ENCODE data around the gene TNNC2. TPM values are rescaled to one million over a fixed set of nuclear protein-coding genes. Genes with fewer than 3 reads are reported as not detected.

The TNNC2 gene
- total and polyA plus RNA-seq, 5 experiments from 2014 or later, result 0.53 to 0.58 TPM; not detected in 3

DNA sequence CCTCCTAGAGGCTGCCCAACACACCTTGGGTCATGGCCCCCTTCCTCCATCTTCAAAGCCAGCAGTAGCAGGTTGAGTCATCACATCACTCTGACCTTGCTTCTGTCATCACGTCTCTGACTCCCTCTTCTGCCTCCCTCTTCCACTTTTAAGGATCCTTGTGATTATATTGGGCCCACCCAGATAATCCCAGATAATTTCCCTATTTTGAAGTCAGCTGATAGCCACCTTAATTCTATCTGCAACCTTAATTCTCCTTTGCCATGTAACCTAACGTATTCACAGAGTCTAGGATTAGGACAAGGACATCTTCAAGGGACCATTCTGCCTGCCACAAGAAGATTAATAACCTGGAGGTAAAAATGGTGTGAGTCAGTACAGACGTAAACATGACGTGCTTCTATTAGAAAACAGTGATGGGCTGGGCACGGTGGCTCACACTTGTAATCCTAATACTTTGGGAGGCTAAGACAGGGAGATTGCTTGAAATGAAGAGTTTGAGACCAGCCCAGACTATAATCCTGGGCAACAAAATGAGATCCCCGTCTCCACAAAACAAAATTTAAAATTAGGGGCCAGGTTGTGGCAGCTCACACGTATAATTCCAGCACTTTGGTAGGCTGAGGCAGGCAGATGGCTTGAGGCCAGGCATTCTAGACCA lies 33.6 kb upstream of the TNNC2 start:
- peak overlapping the region in 3 of 10 donors; percentile 8 to 45 (median 32) for H3K4me3 Mint-ChIP-seq
- POLR2A ChIA-PET, result interaction anchor here (0.7 to 1.3 kb wide), 2 partner anchors 36 to 75 kb away, joined by 4 to 8 read pairs; partner anchors contain the start of gene PCIF1
- H3K27me3 Mint-ChIP-seq, result no peaks in the 10 kb centered on the region
- H3K36me3 Mint-ChIP-seq, result peaks cover 0 to 9% (median 0%) of the 10 kb centered on the region in 3 donors
- peaks cover 21 to 41% (median 40%) of the 10 kb centered on the region in 4 donors for H3K4me1 Mint-ChIP-seq
- DNase-seq (no peak), ATAC-seq (no peak)
- H3K9me3 Mint-ChIP-seq, result no peaks in the 10 kb centered on the region
- no peak overlapping the region for H3K27ac Mint-ChIP-seq

DNA sequence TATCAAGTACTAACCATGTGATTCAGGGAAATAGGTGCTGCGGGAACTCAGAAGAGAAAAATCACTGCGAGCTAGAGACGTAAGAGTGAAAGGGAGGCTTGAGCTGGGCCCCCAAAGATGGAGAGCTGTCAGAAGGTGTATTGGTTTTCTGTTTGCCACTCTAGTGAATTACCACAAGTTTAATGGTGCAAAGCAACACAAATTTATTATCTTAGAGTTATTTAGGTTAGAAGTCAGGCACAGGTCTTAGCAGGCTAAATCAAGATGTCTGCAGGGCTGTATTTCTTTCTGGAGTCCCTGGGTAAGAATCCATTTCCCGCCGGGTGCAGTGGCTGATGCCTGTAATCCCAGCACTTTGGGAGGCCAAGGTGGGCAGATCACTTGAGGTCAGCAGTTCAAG lies 32.8 kb upstream of the TNNC2 start:
- H3K36me3 Mint-ChIP-seq, result peaks cover 0 to 9% (median 0%) of the 10 kb centered on the region in 3 donors
- H3K4me3 Mint-ChIP-seq, result no peak overlapping the region
- ATAC-seq, result no peak
- H3K27me3 Mint-ChIP-seq, result no peaks in the 10 kb centered on the region
- peaks cover 21 to 48% (median 45%) of the 10 kb centered on the region in 4 donors for H3K4me1 Mint-ChIP-seq
- no peak for DNase-seq
- H3K27ac Mint-ChIP-seq, result peak overlapping the region in 1 of 10 donors; percentile 59
- H3K9me3 Mint-ChIP-seq, result no peaks in the 10 kb centered on the region
- POLR2A ChIA-PET, result no interaction called here

DNA sequence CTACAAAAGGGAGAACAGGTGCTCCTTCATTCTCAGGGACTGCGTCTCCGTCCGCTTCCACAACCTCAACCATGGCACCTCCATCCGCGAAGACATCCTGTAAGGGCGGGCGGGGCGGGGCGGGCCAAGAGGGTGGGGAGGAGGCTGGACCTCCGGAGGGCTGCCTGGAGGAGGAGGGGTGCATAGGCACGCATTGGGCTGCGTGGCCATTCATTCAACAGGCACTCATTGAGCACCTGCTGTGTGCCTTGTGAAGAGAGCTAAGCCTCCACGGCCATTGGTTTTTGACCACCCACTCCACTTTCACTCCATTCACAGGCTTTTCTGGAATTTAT lies 30.7 kb upstream of the TNNC2 start:
- H3K4me1 Mint-ChIP-seq, result peaks cover 21 to 62% (median 58%) of the 10 kb centered on the region in 4 donors
- DNase-seq (peak in 2 of 10 donors; percentile 7), ATAC-seq (peak in 1 of 2 donors; percentile 14)
- H3K27ac Mint-ChIP-seq, result peak overlapping the region; percentile 96 to 99 (median 98)
- POLR2A ChIA-PET, result interaction anchor here (0.7 to 5.4 kb wide), 8 partner anchors 18 to 113 kb away, joined by 3 to 71 read pairs (median 20); partner anchors contain the start of genes CTSA, NEURL2, PCIF1 and SNX21
- H3K36me3 Mint-ChIP-seq, result peaks cover 0 to 24% (median 4%) of the 10 kb centered on the region in 3 donors
- no peaks in the 10 kb centered on the region for H3K27me3 Mint-ChIP-seq
- H3K4me3 Mint-ChIP-seq, result peak overlapping the region; percentile 94 to 97 (median 96)
- no peaks in the 10 kb centered on the region for H3K9me3 Mint-ChIP-seq

DNA sequence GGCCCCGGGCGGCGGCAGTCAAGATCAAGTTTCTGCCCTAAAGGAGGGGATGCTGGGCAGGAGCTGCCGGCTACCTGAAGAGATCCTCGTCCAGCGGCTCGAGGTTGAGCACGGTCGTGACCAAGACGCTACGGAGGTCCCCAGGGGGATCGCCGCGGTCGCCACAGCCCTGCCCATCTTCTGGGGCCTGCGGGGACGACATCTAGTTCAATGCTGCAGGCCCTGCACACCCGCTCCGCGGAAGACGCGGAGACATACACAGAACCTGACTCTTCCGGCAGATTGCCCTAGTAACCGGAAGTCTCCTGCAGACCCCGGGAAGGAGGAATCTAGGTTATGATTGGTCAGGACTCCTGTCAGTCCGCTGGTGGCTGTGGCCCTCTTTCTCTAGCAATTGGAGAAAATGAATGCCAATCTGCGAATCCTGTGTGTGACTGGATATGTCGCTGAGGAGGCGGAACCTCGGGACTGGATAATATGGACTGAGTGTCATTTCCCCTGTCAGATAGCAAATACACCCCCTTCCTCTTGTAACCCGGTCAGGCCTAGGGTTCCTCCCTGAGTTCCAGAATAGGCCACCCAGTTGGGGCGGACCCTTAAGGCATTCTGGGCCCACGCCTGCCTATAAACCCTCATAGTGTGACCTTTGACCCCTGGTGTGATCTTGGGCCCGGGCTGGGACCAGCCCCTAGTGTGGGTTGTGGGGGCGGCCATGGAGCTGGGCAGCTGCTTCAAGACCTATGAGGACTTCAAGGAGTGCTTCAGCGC lies 30.2 kb upstream of the TNNC2 start, which contains the start of the genes ACOT8 and ZSWIM3:
Gene ACOT8, minus strand, starts transcription at position 279 of the 768 bp plus-strand sequence. Its CDS starts 77 bp downstream, at position 202.
Gene ZSWIM3, plus strand, starts transcription at position 501 of the 768 bp plus-strand sequence. Its CDS starts 212 bp downstream, at position 713.
- H3K4me3 Mint-ChIP-seq, result peak within 1 kb of the TSS; percentile 94 to 97 (median 96)
- H3K36me3 Mint-ChIP-seq, result peaks cover 0 to 27% (median 6%) of the 10 kb centered on the region in 3 donors
- peak; percentile 97 for ATAC-seq
- peak within 1 kb of the TSS; percentile 96 to 99 (median 98) for H3K27ac Mint-ChIP-seq
- POLR2A ChIA-PET, result interaction anchor here (0.7 to 5.4 kb wide), 11 partner anchors 17 to 114 kb away, joined by 3 to 71 read pairs (median 7); partner anchors contain the start of genes CTSA, NEURL2, PCIF1 and SNX21
- H3K9me3 Mint-ChIP-seq, result no peaks in the 10 kb centered on the region
- H3K27me3 Mint-ChIP-seq, result no peaks in the 10 kb centered on the region
- peaks cover 21 to 62% (median 58%) of the 10 kb centered on the region in 4 donors for H3K4me1 Mint-ChIP-seq
- peak; percentile 68 to 99 (median 96) for DNase-seq

DNA sequence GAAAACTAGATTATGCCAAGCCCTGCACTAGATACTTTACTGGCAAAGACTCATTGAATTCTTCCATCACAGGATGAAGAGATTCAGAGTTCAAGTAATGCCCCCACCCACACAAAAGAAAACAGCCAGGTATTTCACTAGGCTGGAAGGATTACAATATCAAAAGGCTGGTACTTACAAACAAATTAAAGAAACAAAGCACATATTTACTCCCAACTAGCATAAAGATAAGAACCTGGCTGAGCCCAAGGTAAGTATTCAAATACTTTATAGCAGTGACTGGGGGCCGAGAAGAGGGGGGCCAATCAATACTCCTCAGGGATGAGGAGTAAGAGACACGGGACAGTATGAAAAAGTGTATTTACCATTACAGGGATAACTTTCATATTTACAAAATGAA lies 26.4 kb upstream of the TNNC2 start:
- Mint-ChIP-seq H3K27me3 (no peaks in the 10 kb centered on the region), H3K27ac (no peak overlapping the region), H3K4me1 (peaks cover 11 to 50% (median 45%) of the 10 kb centered on the region in 4 donors), H3K4me3 (peak overlapping the region in 1 of 10 donors; percentile 74), H3K36me3 (peaks cover 0 to 50% (median 19%) of the 10 kb centered on the region in 3 donors), H3K9me3 (no peaks in the 10 kb centered on the region)
- POLR2A ChIA-PET, result no interaction called here
- DNase-seq, result no peak
- no peak for ATAC-seq

DNA sequence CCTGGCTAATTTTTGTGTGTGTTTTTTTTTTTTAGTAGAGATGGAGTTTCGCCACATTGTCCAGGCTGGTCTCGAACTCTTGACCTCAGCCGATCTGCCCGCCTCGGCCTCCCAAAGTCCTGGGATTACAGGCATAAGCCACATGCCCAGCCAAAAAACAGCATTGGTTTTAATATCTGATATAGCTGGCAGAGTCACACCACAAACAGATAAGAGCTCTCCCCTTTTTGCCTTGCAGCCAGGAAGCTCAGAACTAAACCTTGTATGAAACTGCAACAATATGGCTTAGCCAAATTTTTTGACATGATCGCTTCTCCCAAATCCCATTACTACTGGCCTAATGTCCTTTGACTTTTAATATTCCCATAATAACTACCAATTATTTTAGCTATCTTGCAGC lies 25.2 kb upstream of the TNNC2 start:
- no peaks in the 10 kb centered on the region for H3K9me3 Mint-ChIP-seq
- POLR2A ChIA-PET, result interaction anchor here (0.7 kb wide), 1 partner anchor 13 kb away, joined by 4 read pairs; no protein-coding TSS in a partner anchor
- peaks cover 8 to 40% (median 34%) of the 10 kb centered on the region in 4 donors for H3K4me1 Mint-ChIP-seq
- peak overlapping the region in 1 of 10 donors; percentile 29 for H3K4me3 Mint-ChIP-seq
- H3K27me3 Mint-ChIP-seq, result no peaks in the 10 kb centered on the region
- peaks cover 0 to 58% (median 21%) of the 10 kb centered on the region in 3 donors for H3K36me3 Mint-ChIP-seq
- ATAC-seq (no peak), DNase-seq (no peak)
- H3K27ac Mint-ChIP-seq, result peak overlapping the region in 2 of 10 donors; percentile 21 to 72

DNA sequence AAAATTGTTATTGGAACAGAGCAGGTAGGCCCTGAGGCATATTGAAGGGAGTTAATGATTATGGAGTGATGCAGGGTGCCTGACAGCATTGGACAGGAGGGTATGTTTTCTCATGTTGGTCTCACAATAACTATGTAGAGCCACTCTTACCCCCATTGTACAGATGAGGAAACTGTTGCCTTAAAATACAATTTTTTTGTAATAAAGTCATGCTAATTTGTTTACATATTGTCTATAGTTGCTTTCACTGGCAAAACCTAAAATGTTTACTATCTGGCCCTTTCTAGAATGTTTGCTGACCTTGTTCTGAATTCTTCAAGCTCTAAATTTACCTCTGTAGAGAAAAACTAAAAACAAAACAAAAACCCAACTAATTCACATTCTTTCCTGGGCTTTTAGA lies 24.4 kb upstream of the TNNC2 start:
- H3K27me3 Mint-ChIP-seq, result no peaks in the 10 kb centered on the region
- no peaks in the 10 kb centered on the region for H3K9me3 Mint-ChIP-seq
- peak overlapping the region in 1 of 10 donors; percentile 20 for H3K4me3 Mint-ChIP-seq
- H3K27ac Mint-ChIP-seq, result no peak overlapping the region
- ATAC-seq, result no peak
- DNase-seq, result no peak
- peaks cover 6 to 36% (median 28%) of the 10 kb centered on the region in 4 donors for H3K4me1 Mint-ChIP-seq
- H3K36me3 Mint-ChIP-seq, result peaks cover 0 to 63% (median 22%) of the 10 kb centered on the region in 3 donors
- POLR2A ChIA-PET, result interaction anchor here (0.7 kb wide), 1 partner anchor 13 kb away, joined by 4 read pairs; no protein-coding TSS in a partner anchor

DNA sequence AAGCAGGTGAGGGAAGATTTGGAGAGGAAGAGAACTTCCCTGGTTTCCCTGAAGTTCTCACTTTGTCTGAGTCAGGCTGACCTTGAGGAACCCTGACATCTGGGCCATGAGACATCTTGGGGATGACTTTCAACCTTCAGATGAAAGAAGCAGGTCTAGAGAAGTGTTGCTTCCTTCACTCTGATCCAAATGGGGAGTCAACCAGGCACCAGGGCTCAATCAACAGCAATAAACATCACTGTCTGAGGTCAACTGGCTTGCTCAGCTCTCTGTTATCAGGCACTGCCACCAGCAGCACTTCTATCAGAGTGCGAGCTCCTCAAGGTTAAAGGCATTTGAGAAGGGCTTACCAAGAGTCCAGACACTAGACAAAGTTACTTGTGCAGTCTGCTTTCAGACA lies 23.8 kb upstream of the TNNC2 start:
- H3K27ac Mint-ChIP-seq, result no peak overlapping the region
- no peak for ATAC-seq
- peaks cover 6 to 30% (median 22%) of the 10 kb centered on the region in 4 donors for H3K4me1 Mint-ChIP-seq
- no peak for DNase-seq
- peak overlapping the region in 1 of 10 donors; percentile 15 for H3K4me3 Mint-ChIP-seq
- H3K36me3 Mint-ChIP-seq, result peaks cover 0 to 69% (median 23%) of the 10 kb centered on the region in 3 donors
- no peaks in the 10 kb centered on the region for H3K9me3 Mint-ChIP-seq
- POLR2A ChIA-PET, result interaction anchor here (0.6 kb wide), 1 partner anchor 39 kb away, joined by 3 read pairs; no protein-coding TSS in a partner anchor
- no peaks in the 10 kb centered on the region for H3K27me3 Mint-ChIP-seq

DNA sequence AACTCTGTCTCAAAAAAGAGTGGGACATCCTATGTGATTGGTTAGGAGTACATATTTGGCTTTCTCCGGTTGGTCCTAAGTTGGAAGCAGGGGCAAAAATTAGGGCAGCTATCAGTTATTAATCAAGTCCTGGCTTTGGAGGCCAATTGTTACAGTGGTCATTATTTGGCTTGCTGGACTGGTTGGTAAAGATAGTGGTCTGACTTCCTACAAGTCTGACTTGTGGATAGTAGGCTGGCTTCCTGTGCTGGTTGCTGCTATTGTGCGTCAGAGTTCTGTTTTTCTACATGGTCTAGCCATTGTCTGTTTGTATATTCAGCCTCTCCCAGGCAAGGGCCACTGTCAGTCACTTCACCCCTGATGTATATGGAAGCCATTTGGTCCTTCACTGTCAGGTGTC lies 23.1 kb upstream of the TNNC2 start:
- H3K4me1 Mint-ChIP-seq, result peaks cover 4 to 25% (median 19%) of the 10 kb centered on the region in 4 donors
- no peak for ATAC-seq
- H3K9me3 Mint-ChIP-seq, result no peaks in the 10 kb centered on the region
- no peak for DNase-seq
- POLR2A ChIA-PET, result no interaction called here
- peaks cover 0 to 76% (median 23%) of the 10 kb centered on the region in 3 donors for H3K36me3 Mint-ChIP-seq
- no peak overlapping the region for H3K27ac Mint-ChIP-seq
- H3K4me3 Mint-ChIP-seq, result no peak overlapping the region
- no peaks in the 10 kb centered on the region for H3K27me3 Mint-ChIP-seq

DNA sequence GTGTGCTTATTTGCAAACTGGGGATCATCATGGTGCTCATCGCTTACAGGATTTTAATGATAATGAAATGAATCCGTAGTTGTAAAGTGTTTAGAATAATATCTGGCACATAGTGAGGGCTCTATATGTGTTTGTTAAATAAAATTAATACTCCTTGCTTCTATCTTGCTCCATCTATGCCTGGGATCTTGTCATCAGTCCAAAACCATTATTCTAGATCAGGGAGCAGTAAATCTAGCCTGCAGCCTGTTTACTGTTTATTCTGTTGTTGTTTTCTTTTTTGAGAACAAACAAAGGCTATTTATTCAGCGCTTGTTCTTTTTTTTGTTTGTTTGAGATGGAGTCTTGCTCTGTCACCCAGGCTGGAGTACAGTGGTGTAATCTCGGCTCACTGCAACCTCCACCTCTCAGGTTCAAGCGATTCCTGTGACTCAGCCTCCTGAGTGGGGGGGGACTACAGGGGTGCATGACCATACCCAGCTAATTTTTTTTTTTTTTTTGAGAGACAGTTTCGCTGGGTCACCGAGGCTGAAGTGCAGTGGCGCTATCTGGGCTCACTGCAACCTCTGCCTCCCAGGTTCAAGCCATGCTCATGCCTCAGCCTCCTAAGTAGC lies 22.0 kb upstream of the TNNC2 start:
- Mint-ChIP-seq H3K27ac (peak overlapping the region in 3 of 10 donors; percentile 5 to 79 (median 37)), H3K4me3 (no peak overlapping the region), H3K9me3 (no peaks in the 10 kb centered on the region), H3K4me1 (peaks cover 1 to 14% (median 11%) of the 10 kb centered on the region in 4 donors), H3K36me3 (peaks cover 0 to 81% (median 23%) of the 10 kb centered on the region in 3 donors), H3K27me3 (no peaks in the 10 kb centered on the region)
- DNase-seq, result no peak
- POLR2A ChIA-PET, result interaction anchor here (0.9 kb wide), 1 partner anchor 15 kb away, joined by 4 read pairs; no protein-coding TSS in a partner anchor
- no peak for ATAC-seq

DNA sequence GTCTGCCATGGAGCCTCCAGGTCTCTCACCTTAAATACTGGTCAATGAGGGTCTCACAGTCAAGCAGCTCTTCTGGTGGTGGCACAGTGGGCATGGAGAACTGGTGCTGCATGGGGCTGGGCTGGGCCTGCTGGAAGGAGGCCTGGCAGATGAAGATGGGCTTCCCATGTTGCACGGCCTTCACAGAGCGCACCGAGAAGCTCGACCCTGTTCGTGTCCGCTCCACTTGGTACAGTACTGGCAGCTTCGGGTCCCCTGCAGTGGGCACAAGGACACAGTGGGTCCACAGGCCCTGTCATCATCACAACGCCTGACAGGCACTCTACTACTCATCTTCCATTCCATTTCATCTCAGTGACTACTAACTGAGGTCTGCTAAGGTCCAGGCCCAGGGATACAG lies 21.3 kb upstream of the TNNC2 start:
- peaks cover 1 to 12% (median 5%) of the 10 kb centered on the region in 4 donors for H3K4me1 Mint-ChIP-seq
- POLR2A ChIA-PET, result interaction anchor here (0.9 kb wide), 1 partner anchor 14 kb away, joined by 4 read pairs; no protein-coding TSS in a partner anchor
- no peaks in the 10 kb centered on the region for H3K27me3 Mint-ChIP-seq
- peak overlapping the region in 1 of 10 donors; percentile 79 for H3K27ac Mint-ChIP-seq
- H3K4me3 Mint-ChIP-seq, result no peak overlapping the region
- H3K36me3 Mint-ChIP-seq, result peaks cover 0 to 80% (median 21%) of the 10 kb centered on the region in 3 donors
- no peaks in the 10 kb centered on the region for H3K9me3 Mint-ChIP-seq
- ATAC-seq (no peak), DNase-seq (no peak)

DNA sequence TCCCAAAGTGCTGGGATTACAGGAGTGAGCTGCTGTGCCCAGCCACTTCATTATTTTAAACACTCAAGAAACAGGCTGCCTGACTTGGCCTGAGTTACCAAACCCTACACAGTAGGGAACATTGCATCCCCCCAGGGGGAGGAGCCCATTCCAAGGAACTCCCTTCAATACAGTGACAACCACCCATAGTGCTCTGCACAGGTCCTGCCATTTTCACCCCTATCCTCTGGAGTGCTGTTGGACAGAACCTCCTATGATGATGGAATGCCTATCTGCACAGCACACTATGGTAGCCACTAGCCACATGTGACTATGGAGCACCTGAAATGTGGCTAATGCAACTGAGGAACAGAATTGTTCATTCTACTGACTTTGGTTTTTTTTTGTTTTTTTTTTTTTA lies 18.3 kb upstream of the TNNC2 start:
- POLR2A ChIA-PET, result interaction anchor here (0.7 kb wide), 1 partner anchor 9 kb away, joined by 3 read pairs; no protein-coding TSS in a partner anchor
- Mint-ChIP-seq H3K9me3 (no peaks in the 10 kb centered on the region), H3K36me3 (peaks cover 0 to 78% (median 9%) of the 10 kb centered on the region in 3 donors), H3K4me3 (no peak overlapping the region), H3K4me1 (peaks cover 1 to 12% (median 8%) of the 10 kb centered on the region in 4 donors), H3K27ac (no peak overlapping the region), H3K27me3 (no peaks in the 10 kb centered on the region)
- DNase-seq (no peak), ATAC-seq (no peak)
